GM23338 (cell line): Measurements from ENCODE around the gene FTO. TPM values are rescaled to one million over a fixed set of nuclear protein-coding genes. Genes with fewer than 3 reads are reported as not detected.

Source experiments
- ATAC-seq: fragments of 200-7000 bp; cut with Tn5 transposase; 3 replicates; pipeline ENCODE4 v1.9.1; 2020
- DNase-seq: peaks from one replicate; pipeline ENCODE4 v3.0.0-alpha.2; 2015; ENCODE audit warnings: low spot score
- H2AFZ ChIP-seq: fragments of 200-600 bp; sonication (generic); 2 replicates; pipeline ENCODE4 v1.8.0; 2016; ENCODE audit warnings: antibody characterized with exemption, mild to moderate bottlenecking, moderate library complexity
- H3F3A ChIP-seq: fragments of 200-600 bp; sonication (generic); replicated peaks from 2 replicates; pipeline ENCODE4 v1.8.0; 2017; ENCODE audit warnings: antibody characterized with exemption, mixed run types, low read depth
- H3K27ac ChIP-seq: fragments of 200-600 bp; sonication (generic); 2 replicates; pipeline ENCODE4 v1.6.1; 2016; ENCODE audit warnings: low read depth
- H3K27me3 ChIP-seq: fragments of 200-600 bp; sonication (generic); 2 replicates; pipeline ENCODE4 v1.8.0; 2016; ENCODE audit warnings: mild to moderate bottlenecking, mixed run types, moderate library complexity; ENCODE audit not compliant: insufficient read depth
- H3K36me3 ChIP-seq: fragments of 200-600 bp; sonication (generic); 2 replicates; pipeline ENCODE4 v1.8.0; 2016; ENCODE audit warnings: mild to moderate bottlenecking; ENCODE audit not compliant: insufficient read depth
- H3K4me1 ChIP-seq: fragments of 200-600 bp; sonication (generic); 2 replicates; pipeline ENCODE4 v1.8.0; 2016; ENCODE audit warnings: mild to moderate bottlenecking, moderate library complexity; ENCODE audit not compliant: insufficient read depth
- H3K4me2 ChIP-seq: fragments of 200-600 bp; sonication (generic); 2 replicates; pipeline ENCODE4 v1.7.1; 2017; ENCODE audit warnings: mixed run types
- H3K4me3 ChIP-seq: fragments of 200-600 bp; sonication (generic); 2 replicates; pipeline ENCODE4 v1.6.1; 2016; ENCODE audit warnings: mixed run types
- H3K79me2 ChIP-seq: fragments of 200-600 bp; sonication (generic); replicated peaks from 2 replicates; pipeline ENCODE4 v1.8.0; 2017; ENCODE audit warnings: mild to moderate bottlenecking; ENCODE audit not compliant: insufficient read depth
- H3K9me2 ChIP-seq: fragments of 200-600 bp; sonication (generic); 2 replicates; pipeline ENCODE4 v1.8.0; 2017; ENCODE audit not compliant: insufficient read depth
- H4K20me1 ChIP-seq: fragments of 200-600 bp; sonication (generic); replicated peaks from 2 replicates; pipeline ENCODE4 v1.8.0; 2017; ENCODE audit warnings: mild to moderate bottlenecking; ENCODE audit not compliant: insufficient read depth
- H3K27ac Mint-ChIP-seq: 2 replicates; pipeline ENCODE4 v1.8.0; 2020; ENCODE audit warnings: inconsistent platforms, mild to moderate bottlenecking, moderate library complexity, mixed read lengths
- H3K27me3 Mint-ChIP-seq: 3 replicates; pipeline ENCODE4 v1.8.0; 2022; ENCODE audit warnings: low read depth, mild to moderate bottlenecking, moderate library complexity, mixed read lengths, inconsistent platforms; ENCODE audit not compliant: insufficient read depth, poor library complexity
- H3K36me3 Mint-ChIP-seq: 3 replicates; pipeline ENCODE4 v1.8.0; 2021; ENCODE audit warnings: low read depth, mild to moderate bottlenecking, inconsistent platforms, moderate library complexity, mixed read lengths
- H3K4me1 Mint-ChIP-seq: 3 replicates; pipeline ENCODE4 v1.8.0; 2020; ENCODE audit warnings: mild to moderate bottlenecking, inconsistent platforms, mixed read lengths
- H3K4me3 Mint-ChIP-seq: 3 replicates; pipeline ENCODE4 v1.8.0; 2021; ENCODE audit warnings: moderate library complexity, mild to moderate bottlenecking, inconsistent platforms, mixed read lengths
- H3K9me3 Mint-ChIP-seq: 3 replicates; pipeline ENCODE4 v1.8.0; 2020; ENCODE audit warnings: moderate library complexity, mild to moderate bottlenecking, inconsistent platforms, mixed read lengths
- CREB1 ChIP-seq: fragments of 250-450 bp; sonication (Bioruptor Pico); IDR thresholded peaks from 2 replicates; pipeline ENCODE4 v1.5.0; 2020; ENCODE audit warnings: low read depth, mild to moderate bottlenecking, moderate library complexity
- CTCF ChIP-seq, 2 experiments: fragments of 200-600 bp in 1 of 2; sonication (generic) in 1 of 2; conservative IDR thresholded peaks; 2 replicates each; pipeline versions ENCODE4 v1.5.1 to v1.6.1; 2016 to 2017; ENCODE audit warnings: antibody characterized with exemption in 2 of 2, low read depth in 2 of 2, mild to moderate bottlenecking in 2 of 2, moderate library complexity in 1 of 2
- ETS1 ChIP-seq: IDR thresholded peaks from 2 replicates; pipeline ENCODE4 v1.6.1; 2016; ENCODE audit warnings: antibody characterized with exemption
- EZH2 ChIP-seq: fragments of 200-600 bp; sonication (generic); IDR thresholded peaks from one replicate; pipeline ENCODE4 v1.8.0; 2017; ENCODE audit warnings: antibody characterized with exemption, mild to moderate bottlenecking, low read depth; ENCODE audit not compliant: unreplicated experiment
- EZH2phosphoT487 ChIP-seq: fragments of 200-600 bp; sonication (generic); IDR thresholded peaks from one replicate; pipeline ENCODE4 v1.8.1; 2018; ENCODE audit warnings: antibody characterized with exemption; ENCODE audit not compliant: unreplicated experiment
- NANOG ChIP-seq: IDR thresholded peaks from 2 replicates; pipeline ENCODE4 v1.6.1; 2016; ENCODE audit warnings: antibody characterized with exemption, borderline replicate concordance
- POLR2AphosphoS5 ChIP-seq: IDR thresholded peaks from 2 replicates; pipeline ENCODE4 v1.6.1; 2016; ENCODE audit warnings: antibody characterized with exemption, low read depth
- REST ChIP-seq: IDR thresholded peaks from one replicate; pipeline ENCODE4 v1.6.1; 2018; ENCODE audit warnings: antibody characterized with exemption; ENCODE audit not compliant: unreplicated experiment
- STAT1 ChIP-seq: IDR thresholded peaks from one replicate; pipeline ENCODE4 v1.6.1; 2016; ENCODE audit warnings: antibody characterized with exemption; ENCODE audit not compliant: unreplicated experiment
- ZNF114 ChIP-seq: fragments of 250-450 bp; sonication (Bioruptor Pico); IDR thresholded peaks from 2 replicates; pipeline ENCODE4 v1.5.0; 2020; ENCODE audit warnings: mild to moderate bottlenecking, moderate library complexity
- ZNF331 ChIP-seq: fragments of 250-450 bp; sonication (Bioruptor Pico); IDR thresholded peaks from 2 replicates; pipeline ENCODE4 v1.5.0; 2020; ENCODE audit warnings: low read depth, mild to moderate bottlenecking, moderate library complexity
- ZNF462 ChIP-seq: fragments of 250-450 bp; sonication (Bioruptor Pico); IDR thresholded peaks from 2 replicates; pipeline ENCODE4 v1.5.0; 2020; ENCODE audit warnings: mild to moderate bottlenecking, moderate library complexity
- polyA plus RNA-seq: library from polyadenylated mRNA; unstranded; fragments of >200 nt; fragmentation: Nextera tagmentation; extraction: Ambion mirVana; gene quantifications from 2 replicates; pipeline ENCODE4 v1.2.1, GENCODE V29; 2016
- total RNA-seq: library from RNA; depleted of rRNA; stranded (reverse); fragments of >200 nt; shearing (Covaris generic); gene quantifications from 2 replicates; pipeline ENCODE4 v1.2.3, GENCODE V29; 2014

The FTO gene
- total and polyA plus RNA-seq, 2 experiments from 2014 or later = 17.7 to 69.6 TPM

GRCh38 chr16:54077050-54077821, 373.3 kb downstream of the FTO start (continued):
- no peak for TF ChIP-seq ZNF331 (CRISPR knock-in tag)
- TF ChIP-seq CREB1 (CRISPR knock-in tag) = no peak

GRCh38 chr16:54080524-54081008, 376.6 kb downstream of the FTO start:
- DNase-seq (no peak), ATAC-seq (no peak)
- no peak overlapping the region for H3K4me2 ChIP-seq
- no peaks in the 10 kb centered on the region for H3K36me3 ChIP-seq
- no peaks in the 10 kb centered on the region for H3F3A ChIP-seq
- no peaks in the 10 kb centered on the region for H3K27me3 ChIP-seq
- H3K4me1 ChIP-seq = no peaks in the 10 kb centered on the region
- no peaks in the 10 kb centered on the region for H3K9me2 ChIP-seq
- H4K20me1 ChIP-seq = no peaks in the 10 kb centered on the region
- no peak overlapping the region for H3K27ac Mint-ChIP-seq
- no peaks in the 10 kb centered on the region for H3K9me3 Mint-ChIP-seq
- H3K4me1 Mint-ChIP-seq = peaks cover 4% of the 10 kb centered on the region
- H3K27me3 Mint-ChIP-seq = no peaks in the 10 kb centered on the region
- H3K36me3 Mint-ChIP-seq = no peaks in the 10 kb centered on the region
- H3K79me2 ChIP-seq = no peaks in the 10 kb centered on the region
- H2AFZ ChIP-seq = no peak overlapping the region
- H3K4me3 Mint-ChIP-seq = no peak overlapping the region
- no peak overlapping the region for H3K4me3 ChIP-seq
- H3K27ac ChIP-seq = no peak overlapping the region
- no peak for TF ChIP-seq EZH2
- TF ChIP-seq ZNF114 = no peak
- no peak for TF ChIP-seq ZNF331 (CRISPR knock-in tag)
- no peak for TF ChIP-seq NANOG
- TF ChIP-seq POLR2AphosphoS5 = no peak
- no peak for TF ChIP-seq ZNF462 (CRISPR knock-in tag)
- no peak for TF ChIP-seq EZH2phosphoT487
- no peak for TF ChIP-seq CTCF (conservative IDR thresholded peaks at IDR 0.05; ENCODE audit: low read depth in 2 of 2)
- no peak for TF ChIP-seq STAT1
- TF ChIP-seq CREB1 (CRISPR knock-in tag) = no peak
- no peak for TF ChIP-seq REST
- no peak for TF ChIP-seq ETS1
